Measurements from ENCODE around the gene CTNNA2. TPM values are rescaled to one million over a fixed set of nuclear protein-coding genes. Genes with fewer than 3 reads are reported as not detected.

CTNNA2 gene
- total RNA-seq, 1 experiment from 2014 or later: 5.5 TPM

GRCh38 chr2:80037310-80037709, 524.5 kb downstream of the CTNNA2 start:
- Histone ChIP-seq H3T11ph (ENCODE audit: low read length) (no peak overlapping the region), H2AFZ (ENCODE audit: low read length) (no peak overlapping the region), H3K4ac (ENCODE audit: low read depth, low read length) (no peak overlapping the region), H3K9ac (ENCODE audit: extremely low read depth, insufficient read length, low read length) (no peak overlapping the region), H3K27ac (ENCODE audit: insufficient read length, low read depth, low read length) (no peak overlapping the region), H3K9me3 (ENCODE audit: control insufficient read depth, low read depth, low read length) (no peaks in the 10 kb centered on the region), H4K20me1 (ENCODE audit: control insufficient read depth, insufficient read depth, insufficient read length) (no peaks in the 10 kb centered on the region), H3K18ac (ENCODE audit: insufficient read length, low read depth, low read length) (no peak overlapping the region), H3K27me3 (ENCODE audit: insufficient read depth, low read length) (no peaks in the 10 kb centered on the region), H2BK12ac (ENCODE audit: insufficient read length, low read depth, low read length) (no peak overlapping the region), H3K23ac (ENCODE audit: insufficient read length, low read depth, low read length) (no peak overlapping the region), H4K8ac (replicated peaks; ENCODE audit: insufficient read length, low read depth, low read length) (no peak overlapping the region), H2BK5ac (ENCODE audit: insufficient read length, low read length) (no peak overlapping the region), H2BK120ac (ENCODE audit: low read depth, low read length, poor library complexity, severe bottlenecking) (no peak overlapping the region), H2AK5ac (ENCODE audit: insufficient read length, low read length) (no peak overlapping the region), H4K5ac (ENCODE audit: insufficient read length, low read depth, low read length) (no peak overlapping the region), H3K79me2 (ENCODE audit: insufficient read depth, low read length) (no peaks in the 10 kb centered on the region), H3K56ac (ENCODE audit: insufficient read length, low read depth, low read length) (no peak overlapping the region), H2BK15ac (ENCODE audit: low read depth, low read length) (no peak overlapping the region), H4K91ac (ENCODE audit: insufficient read length, low read depth, low read length) (no peak overlapping the region), H3K79me1 (ENCODE audit: insufficient read depth, low read depth, low read length, poor library complexity, severe bottlenecking) (no peaks in the 10 kb centered on the region), H3K23me2 (ENCODE audit: insufficient read length, low read depth, low read length, poor library complexity, severe bottlenecking) (no peaks in the 10 kb centered on the region), H3K4me1 (ENCODE audit: insufficient read depth, low read length) (no peaks in the 10 kb centered on the region), H3K14ac (ENCODE audit: insufficient read depth, low read length) (no peak overlapping the region), H3K4me2 (ENCODE audit: insufficient read depth, insufficient read length, low read length) (no peak overlapping the region), H2BK20ac (ENCODE audit: low read depth, low read length, poor library complexity, severe bottlenecking) (no peak overlapping the region)
- H3K4me3 Mint-ChIP-seq: no peak overlapping the region
- H3K27me3 Mint-ChIP-seq (ENCODE audit: low read depth): no peaks in the 10 kb centered on the region
- no peaks in the 10 kb centered on the region for H3K4me1 Mint-ChIP-seq
- WGBS (ENCODE audit: extremely low coverage, insufficient read length, low lambda C conversion rate): no CpG with 5 or more reads among the region's 4 CpGs
- no peak overlapping the region for H3K27ac Mint-ChIP-seq
- no peak for DNase-seq
- TF ChIP-seq, protein P1, sequence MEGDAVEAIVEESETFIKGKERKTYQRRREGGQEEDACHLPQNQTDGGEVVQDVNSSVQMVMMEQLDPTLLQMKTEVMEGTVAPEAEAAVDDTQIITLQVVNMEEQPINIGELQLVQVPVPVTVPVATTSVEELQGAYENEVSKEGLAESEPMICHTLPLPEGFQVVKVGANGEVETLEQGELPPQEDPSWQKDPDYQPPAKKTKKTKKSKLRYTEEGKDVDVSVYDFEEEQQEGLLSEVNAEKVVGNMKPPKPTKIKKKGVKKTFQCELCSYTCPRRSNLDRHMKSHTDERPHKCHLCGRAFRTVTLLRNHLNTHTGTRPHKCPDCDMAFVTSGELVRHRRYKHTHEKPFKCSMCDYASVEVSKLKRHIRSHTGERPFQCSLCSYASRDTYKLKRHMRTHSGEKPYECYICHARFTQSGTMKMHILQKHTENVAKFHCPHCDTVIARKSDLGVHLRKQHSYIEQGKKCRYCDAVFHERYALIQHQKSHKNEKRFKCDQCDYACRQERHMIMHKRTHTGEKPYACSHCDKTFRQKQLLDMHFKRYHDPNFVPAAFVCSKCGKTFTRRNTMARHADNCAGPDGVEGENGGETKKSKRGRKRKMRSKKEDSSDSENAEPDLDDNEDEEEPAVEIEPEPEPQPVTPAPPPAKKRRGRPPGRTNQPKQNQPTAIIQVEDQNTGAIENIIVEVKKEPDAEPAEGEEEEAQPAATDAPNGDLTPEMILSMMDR (conservative IDR thresholded peaks at IDR 0.05): no peak
- no peaks in the 10 kb centered on the region for H3K36me3 Mint-ChIP-seq (ENCODE audit: insufficient read depth in 1 of 3, low read depth in 3 of 3)
- no peaks in the 10 kb centered on the region for H3K9me3 Mint-ChIP-seq

Data from H9 (cell line).